GM18870 (cell line): Measurements from ENCODE around the gene TSHZ1.
"Not testable (repeated sequence)": the region's sequence is repeated elsewhere in the genome, so short reads cannot be mapped to it uniquely, and the experiment has no call there.

Source experiments
- ATAC-seq: cut with Tn5 transposase; IDR thresholded peaks from one replicate; pipeline ENCODE4 v1.9.1; 2021; ENCODE audit warnings: moderate library complexity; ENCODE audit not compliant: unreplicated experiment

Gene TSHZ1

GRCh38 chr18:75304678-75305557, 94.3 kb downstream of the TSHZ1 start:
- ATAC-seq: no peak

GRCh38 chr18:75305984-75306383, 95.4 kb downstream of the TSHZ1 start:
- ATAC-seq: no peak

GRCh38 chr18:75307530-75307929, 96.9 kb downstream of the TSHZ1 start:
- no peak for ATAC-seq

GRCh38 chr18:75309564-75309963, 99.0 kb downstream of the TSHZ1 start:
- no peak for ATAC-seq

GRCh38 chr18:75314117-75314516, 103.5 kb downstream of the TSHZ1 start:
- no peak for ATAC-seq

GRCh38 chr18:75314606-75315005, 104.0 kb downstream of the TSHZ1 start:
- ATAC-seq: no peak

- no peak for ATAC-seq
Observed at GRCh38 chr18:75316223-75316622, 105.6 kb downstream of the TSHZ1 start.

- ATAC-seq: no peak
Observed at GRCh38 chr18:75316826-75317225, 106.2 kb downstream of the TSHZ1 start.

GRCh38 chr18:75317300-75317699, 106.7 kb downstream of the TSHZ1 start:
- ATAC-seq: no peak

GRCh38 chr18:75317703-75318102, 107.1 kb downstream of the TSHZ1 start:
- ATAC-seq: no peak

- ATAC-seq: no peak
Observed at GRCh38 chr18:75319905-75320304, 109.3 kb downstream of the TSHZ1 start.

GRCh38 chr18:75320506-75320905, 109.9 kb downstream of the TSHZ1 start:
- ATAC-seq: no peak

GRCh38 chr18:75321431-75321830, 110.8 kb downstream of the TSHZ1 start:
- ATAC-seq: no peak

GRCh38 chr18:75322206-75322605, 111.6 kb downstream of the TSHZ1 start:
- ATAC-seq: no peak

GRCh38 chr18:75323821-75324585, 113.4 kb downstream of the TSHZ1 start:
- no peak for ATAC-seq

GRCh38 chr18:75324686-75325257, 114.2 kb downstream of the TSHZ1 start:
- no peak for ATAC-seq

- not testable (repeated sequence) for ATAC-seq
Observed at GRCh38 chr18:75329753-75330152, 119.2 kb downstream of the TSHZ1 start.

- ATAC-seq: no peak
Observed at GRCh38 chr18:75330308-75330707, 119.7 kb downstream of the TSHZ1 start.

GRCh38 chr18:75334869-75335268, 124.3 kb downstream of the TSHZ1 start:
- no peak for ATAC-seq

- no peak for ATAC-seq
Observed at GRCh38 chr18:75335511-75335910, 124.9 kb downstream of the TSHZ1 start.

GRCh38 chr18:75336767-75337166, 126.2 kb downstream of the TSHZ1 start:
- ATAC-seq: no peak

- ATAC-seq: no peak
Observed at GRCh38 chr18:75337348-75337747, 126.8 kb downstream of the TSHZ1 start.
